T47D (cell line): ENCODE measurements around the gene TDP1.
"Not testable (repeated sequence)": the region's sequence is repeated elsewhere in the genome, so short reads cannot be mapped to it uniquely, and the experiment has no call there.

ENCODE experiments used
- DNase-seq, 2 experiments: peaks; one replicate each; pipeline versions ENCODE4 v3.0.0 to v3.0.0-alpha.2; 2011 to 2012; ENCODE audit warnings: low read depth in 1 of 2, low spot score in 1 of 2
- JUND ChIP-seq: IDR thresholded peaks from 2 replicates; pipeline ENCODE4 v1.6.1; 2012; ENCODE audit warnings: low read depth
- in situ Hi-C: cut with HindIII; loops from 2 replicates; pipeline ENCODE4 v1.10.0; 2016; ENCODE audit warnings: low sequenced_read_pairs, low pct_unique_long_range_greater_than_20kb

The TDP1 gene

DNA sequence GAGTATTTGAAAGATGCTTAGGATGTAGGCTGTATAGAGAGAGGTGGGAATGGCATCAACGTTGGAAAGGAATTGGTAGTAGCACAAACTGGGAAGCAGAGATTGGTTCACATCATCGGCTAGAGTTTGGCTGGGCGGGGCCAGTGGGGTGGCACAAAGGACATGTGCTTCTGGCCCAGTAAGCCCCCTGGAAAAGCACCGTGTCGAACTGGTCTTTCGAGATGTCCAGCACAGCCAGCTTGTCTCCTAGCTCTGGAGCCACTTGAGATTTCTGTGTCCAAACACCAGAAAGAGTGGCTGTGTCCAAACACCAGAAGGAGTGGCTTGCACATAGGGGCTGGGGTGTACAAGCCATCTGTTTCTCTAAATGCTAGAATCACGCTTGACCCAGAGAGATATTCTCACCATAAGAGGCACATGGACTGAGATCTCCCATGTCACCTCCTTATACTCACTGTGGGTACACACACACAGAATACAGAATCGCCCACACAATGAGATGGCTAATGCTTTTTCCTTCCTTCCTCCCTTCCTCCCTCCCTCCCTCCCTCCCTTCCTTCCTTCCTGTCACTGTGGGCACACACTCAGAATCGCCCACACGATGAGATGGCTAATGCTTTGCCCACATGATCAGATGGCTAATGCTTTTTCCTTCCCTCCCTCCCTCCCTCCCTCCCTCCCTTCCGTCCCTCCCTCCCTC is 64.2 kb downstream of the TDP1 start:
- no peak for TF ChIP-seq JUND
- no peak for DNase-seq
- in situ Hi-C loops: no loop called here

DNA sequence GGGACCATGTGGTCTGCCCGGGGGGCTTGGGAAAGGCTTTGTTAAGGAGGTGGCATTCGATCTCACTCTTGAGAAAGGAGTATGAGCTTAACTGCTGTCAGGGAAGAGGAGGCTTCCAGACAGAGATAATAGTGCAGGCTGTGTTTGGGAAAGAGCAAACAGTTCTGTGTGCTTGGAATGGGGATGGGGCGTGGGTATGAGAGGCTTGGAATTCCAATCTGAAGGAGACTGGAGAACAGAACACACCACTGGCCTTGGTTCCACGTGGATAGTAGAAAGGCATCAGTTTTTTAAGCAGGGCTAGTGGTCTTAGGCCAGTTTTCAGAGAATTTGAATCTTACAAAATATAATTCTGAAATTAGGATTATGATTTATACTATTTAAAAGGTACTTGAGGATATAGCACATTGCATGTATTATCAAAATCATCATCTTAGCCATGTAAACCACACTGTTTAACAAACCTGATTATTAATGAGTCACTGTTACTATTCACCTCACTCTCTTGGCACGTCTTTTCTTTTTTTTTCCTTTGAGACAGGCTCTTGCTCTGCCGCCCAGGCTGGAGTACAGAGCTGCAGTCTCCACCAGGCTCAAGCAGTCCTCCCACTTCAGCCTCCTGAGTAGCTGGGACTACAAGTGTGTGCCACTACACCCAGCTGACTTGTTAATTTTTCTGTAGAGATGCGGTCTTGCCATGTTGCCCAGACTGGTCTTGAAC is 67.6 kb downstream of the TDP1 start:
- in situ Hi-C loops: no loop called here
- no peak for TF ChIP-seq JUND

GRCh38 chr14:90024910-90025309 is 69.2 kb downstream of the TDP1 start:
- DNase-seq: no peak
- no peak for TF ChIP-seq JUND
- in situ Hi-C loops: no loop called here

More for the DNA sequence above, 67.6 kb downstream of the TDP1 start:
- no peak for DNase-seq

GRCh38 chr14:90026608-90027007 is 70.9 kb downstream of the TDP1 start:
- in situ Hi-C loops, DNase-seq: not testable (repeated sequence)

DNA sequence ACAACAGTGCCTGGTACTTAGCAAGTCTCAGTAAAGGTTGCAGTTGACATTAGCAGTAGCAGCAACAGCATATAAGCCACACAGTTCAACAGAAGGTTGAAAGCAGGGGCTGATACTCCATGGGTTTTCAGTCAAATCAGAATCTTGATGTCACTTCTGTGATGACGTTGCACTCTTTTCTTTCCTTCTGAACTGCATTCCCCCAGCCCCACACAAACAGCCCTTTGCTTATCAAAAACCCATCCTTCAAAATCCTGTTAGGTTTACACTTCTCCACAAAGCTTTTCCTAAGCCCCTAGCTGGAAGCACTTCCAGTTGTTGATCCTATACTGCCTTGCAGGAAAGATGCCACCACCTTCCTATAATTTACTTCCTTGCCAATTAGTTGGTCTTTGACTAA is 72.1 kb downstream of the TDP1 start:
- in situ Hi-C loops: no loop called here
- TF ChIP-seq JUND: no peak

GRCh38 chr14:90034156-90034555 is 78.4 kb downstream of the TDP1 start:
- DNase-seq: no peak
- in situ Hi-C loops: no loop called here
- no peak for TF ChIP-seq JUND

More for the DNA sequence above, 72.1 kb downstream of the TDP1 start:
- no peak for DNase-seq

DNA sequence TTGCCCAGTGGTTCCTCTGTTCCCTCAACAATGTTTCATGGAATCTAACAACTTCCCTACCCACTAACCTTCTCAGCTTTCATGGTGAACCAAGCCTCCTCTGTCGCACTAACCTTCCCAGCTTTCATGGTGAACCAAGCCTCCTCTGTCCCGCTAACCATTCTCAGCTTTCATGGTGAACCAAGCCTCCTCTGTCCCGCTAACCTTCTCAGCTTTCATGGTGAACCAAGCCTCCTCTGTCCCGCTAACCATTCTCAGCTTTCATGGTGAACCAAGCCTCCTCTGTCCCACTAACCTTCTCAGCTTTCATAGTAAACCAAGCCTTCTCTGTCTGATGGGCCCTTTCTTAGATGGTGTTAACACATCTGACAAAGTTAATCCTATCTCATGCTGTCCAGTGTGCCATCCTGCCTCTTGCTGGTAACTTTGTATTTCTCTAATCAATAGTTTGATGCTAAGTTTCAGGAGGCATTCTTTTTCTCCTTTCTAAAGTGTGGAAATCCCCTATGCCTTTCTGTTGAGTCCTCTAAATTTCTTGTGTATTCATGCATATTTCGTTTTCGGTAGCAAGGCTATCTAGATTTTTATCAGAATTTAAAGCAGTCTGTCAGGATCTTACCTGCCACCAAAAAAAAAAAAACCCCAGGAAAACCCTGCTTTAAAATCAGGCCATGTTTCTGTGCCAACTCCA is 79.3 kb downstream of the TDP1 start:
- DNase-seq: no peak
- in situ Hi-C loops: no loop called here
- no peak for TF ChIP-seq JUND

DNA sequence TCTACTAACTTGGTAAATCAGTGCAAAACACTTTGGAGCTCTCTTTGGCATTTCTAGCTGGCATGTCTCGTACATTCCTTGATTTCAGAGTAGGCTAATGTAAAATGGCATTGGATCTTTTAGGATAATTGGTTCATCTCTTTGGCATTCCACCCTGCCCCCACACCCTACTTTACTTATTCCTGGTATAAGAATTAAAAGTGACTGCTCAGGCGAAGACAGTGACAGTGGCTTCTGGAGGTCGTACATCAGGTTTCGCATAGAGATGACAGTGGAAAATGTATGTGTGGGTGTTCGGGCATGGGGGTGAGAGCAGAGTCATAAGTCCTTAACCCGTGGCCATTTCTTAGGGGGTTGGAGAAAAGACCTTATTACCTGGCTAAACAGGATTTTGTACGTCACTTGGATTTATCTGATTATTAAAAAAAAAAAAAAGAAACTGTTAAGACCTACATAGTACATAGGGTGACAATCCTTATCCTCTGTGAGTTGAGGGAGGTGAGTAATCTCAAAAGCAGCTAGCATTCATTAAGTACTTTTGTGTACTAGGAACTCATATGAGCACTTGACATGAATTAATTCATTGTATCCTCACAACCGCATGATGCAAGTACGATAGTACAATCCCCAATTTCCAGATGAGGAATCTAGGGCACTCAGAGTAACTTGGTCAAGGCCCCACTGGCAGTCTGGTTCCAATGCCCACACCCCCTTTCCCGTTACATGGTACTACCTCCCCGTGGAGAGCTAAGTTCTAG is 83.7 kb downstream of the TDP1 start:
- in situ Hi-C loops: no loop called here
- DNase-seq: no peak
- no peak for TF ChIP-seq JUND

- DNase-seq: no peak
- no peak for TF ChIP-seq JUND
- in situ Hi-C loops: no loop called here
These were observed 84.7 kb downstream of the TDP1 start for GRCh38 chr14:90040411-90040810.

DNA sequence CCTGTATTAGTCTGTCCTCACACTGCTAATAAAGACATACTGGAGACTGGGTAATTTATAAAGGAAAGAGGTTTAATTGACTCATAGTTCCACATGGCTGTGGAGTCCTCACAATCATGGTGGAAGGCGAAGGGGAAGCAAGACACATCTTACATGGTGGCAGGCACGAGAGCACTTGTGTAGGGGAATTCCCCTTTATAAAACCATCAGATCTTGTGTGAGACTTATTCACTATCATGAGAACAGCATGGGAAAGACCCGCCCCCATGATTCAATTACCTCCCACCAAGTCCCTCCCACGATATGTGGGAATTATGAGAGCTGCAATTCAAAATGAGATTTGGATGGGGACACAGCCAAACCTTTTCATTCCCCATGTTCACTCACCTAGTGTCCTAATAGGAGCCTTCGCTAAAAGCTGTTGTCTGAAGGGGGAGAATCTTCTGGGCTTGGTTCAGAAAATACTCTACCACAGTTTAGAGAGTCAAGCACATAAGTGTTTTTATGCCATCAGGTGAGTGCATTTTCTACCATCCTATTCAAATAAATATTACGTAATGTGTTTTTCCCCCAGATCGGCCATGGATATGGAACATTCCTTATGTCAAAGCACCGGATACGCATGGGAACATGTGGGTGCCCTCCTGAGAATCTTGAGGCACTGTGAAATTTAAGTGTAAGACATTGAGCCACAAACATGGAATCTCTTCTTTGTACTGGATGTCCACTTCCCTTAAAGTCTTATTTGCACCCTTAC is 86.9 kb downstream of the TDP1 start:
- in situ Hi-C loops: no loop called here
- no peak for DNase-seq
- no peak for TF ChIP-seq JUND

- no peak for TF ChIP-seq JUND
- DNase-seq: no peak
- in situ Hi-C loops: no loop called here
These were observed 89.9 kb downstream of the TDP1 start for GRCh38 chr14:90045616-90046015.

DNA sequence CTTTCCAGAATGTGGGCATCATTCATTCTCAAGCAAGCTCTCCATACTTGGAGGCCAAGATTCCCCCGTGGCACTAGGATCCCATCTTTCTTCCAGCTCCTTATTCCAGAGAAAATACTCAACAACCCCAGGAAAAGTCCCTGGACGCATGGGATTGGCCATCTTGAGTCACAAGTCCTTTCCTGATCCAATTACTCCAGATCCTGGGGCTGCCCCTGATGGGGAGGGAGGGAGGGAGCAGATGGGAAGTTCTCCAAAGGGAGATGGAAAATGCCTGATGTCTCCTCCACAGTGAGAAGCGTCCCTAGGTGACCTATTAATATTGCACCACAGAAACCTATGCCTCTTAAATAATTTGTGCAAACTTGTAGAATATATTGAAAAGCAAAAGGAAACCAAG is 93.7 kb downstream of the TDP1 start:
- no peak for TF ChIP-seq JUND
- in situ Hi-C loops: no loop called here
- no peak for DNase-seq
